ENCODE data around the gene SHC1. TPM values are rescaled to one million over a fixed set of nuclear protein-coding genes. Genes with fewer than 3 reads are reported as not detected.

Gene SHC1
- 65.4 and 75.4 TPM in 2 replicates for polyA plus RNA-seq (2014; cell fraction: cytosol; rRNA removed)
- 98.6 and 121 TPM in 2 replicates for polyA plus RNA-seq (2014; cell fraction: nucleus; rRNA removed)

GRCh38 chr1:154970631-154971340 lies at the start of gene SHC1:
Gene SHC1, minus strand, starts transcription at chr1:154970747. Its CDS starts 221 bp downstream, at chr1:154970526.
- peak; percentile 93 for DNase-seq (ENCODE audit: low spot score)

- no peak for DNase-seq (ENCODE audit: low spot score)
These were observed 49.1 kb upstream of the SHC1 start for GRCh38 chr1:155019377-155020245.

GRCh38 chr1:155018617-155019348 lies 48.2 kb upstream of the SHC1 start:
- no peak for DNase-seq (ENCODE audit: low spot score)

GRCh38 chr1:155017946-155018316 lies 47.4 kb upstream of the SHC1 start:
- no peak for DNase-seq (ENCODE audit: low spot score)

GRCh38 chr1:155017041-155017945 lies 46.7 kb upstream of the SHC1 start:
- DNase-seq (ENCODE audit: low spot score) = peak; percentile 94

- DNase-seq (ENCODE audit: low spot score) = no peak
These were observed 45.8 kb upstream of the SHC1 start for GRCh38 chr1:155016231-155016831.

GRCh38 chr1:155015527-155016230 lies 45.1 kb upstream of the SHC1 start:
- no peak for DNase-seq (ENCODE audit: low spot score)

- no peak for DNase-seq (ENCODE audit: low spot score)
These were observed 44.4 kb upstream of the SHC1 start for GRCh38 chr1:155014709-155015508.

GRCh38 chr1:155013632-155014031 lies 43.1 kb upstream of the SHC1 start:
- no peak for DNase-seq (ENCODE audit: low spot score)

GRCh38 chr1:155012776-155013602 lies 42.4 kb upstream of the SHC1 start:
- no peak for DNase-seq (ENCODE audit: low spot score)

GRCh38 chr1:155012026-155012546 lies 41.5 kb upstream of the SHC1 start:
- DNase-seq (ENCODE audit: low spot score) = peak; percentile 93

- DNase-seq (ENCODE audit: low spot score) = no peak
These were observed 41.0 kb upstream of the SHC1 start for GRCh38 chr1:155011437-155012025.

- DNase-seq (ENCODE audit: low spot score) = no peak
These were observed 40.5 kb upstream of the SHC1 start for GRCh38 chr1:155011004-155011416.

GRCh38 chr1:155010211-155010918 lies 39.8 kb upstream of the SHC1 start:
- no peak for DNase-seq (ENCODE audit: low spot score)

- DNase-seq (ENCODE audit: low spot score) = no peak
These were observed 39.2 kb upstream of the SHC1 start for GRCh38 chr1:155009742-155010141.

- DNase-seq (ENCODE audit: low spot score) = no peak
These were observed 38.7 kb upstream of the SHC1 start for GRCh38 chr1:155009221-155009711.
